Measurements from ENCODE around the gene S100B.

DNA sequence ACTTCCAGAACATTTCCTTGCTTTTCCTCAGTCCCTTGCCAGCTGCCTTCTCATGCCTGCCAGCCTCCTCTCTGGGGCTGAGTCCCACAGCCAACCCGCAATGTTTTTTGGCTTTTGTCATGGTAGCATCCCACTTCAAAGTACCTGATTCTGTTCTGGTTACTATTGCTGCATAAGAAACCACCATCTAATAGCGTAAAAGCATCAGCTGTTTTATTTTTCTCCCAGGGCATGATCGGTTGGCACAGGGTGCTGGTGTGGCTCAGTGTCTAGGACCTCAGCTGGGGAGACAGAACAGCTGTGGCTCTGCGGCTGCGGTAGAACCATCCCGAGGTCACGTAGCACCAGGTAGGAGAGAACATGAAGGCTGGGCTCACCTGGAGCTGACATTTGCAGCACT is 21.7 kb upstream of the S100B start:
- TF ChIP-seq, protein P1, sequence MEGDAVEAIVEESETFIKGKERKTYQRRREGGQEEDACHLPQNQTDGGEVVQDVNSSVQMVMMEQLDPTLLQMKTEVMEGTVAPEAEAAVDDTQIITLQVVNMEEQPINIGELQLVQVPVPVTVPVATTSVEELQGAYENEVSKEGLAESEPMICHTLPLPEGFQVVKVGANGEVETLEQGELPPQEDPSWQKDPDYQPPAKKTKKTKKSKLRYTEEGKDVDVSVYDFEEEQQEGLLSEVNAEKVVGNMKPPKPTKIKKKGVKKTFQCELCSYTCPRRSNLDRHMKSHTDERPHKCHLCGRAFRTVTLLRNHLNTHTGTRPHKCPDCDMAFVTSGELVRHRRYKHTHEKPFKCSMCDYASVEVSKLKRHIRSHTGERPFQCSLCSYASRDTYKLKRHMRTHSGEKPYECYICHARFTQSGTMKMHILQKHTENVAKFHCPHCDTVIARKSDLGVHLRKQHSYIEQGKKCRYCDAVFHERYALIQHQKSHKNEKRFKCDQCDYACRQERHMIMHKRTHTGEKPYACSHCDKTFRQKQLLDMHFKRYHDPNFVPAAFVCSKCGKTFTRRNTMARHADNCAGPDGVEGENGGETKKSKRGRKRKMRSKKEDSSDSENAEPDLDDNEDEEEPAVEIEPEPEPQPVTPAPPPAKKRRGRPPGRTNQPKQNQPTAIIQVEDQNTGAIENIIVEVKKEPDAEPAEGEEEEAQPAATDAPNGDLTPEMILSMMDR (IDR thresholded peaks at IDR 0.05), result no peak
- no peak for TF ChIP-seq EP300 (IDR thresholded peaks at IDR 0.05; ENCODE audit: low read depth)

All from transverse colon (tissue), 3 donors.